ENCODE measurements around the gene DGKI.

DGKI gene

GRCh38 chr7:137441451-137441850 lies 405.3 kb downstream of the DGKI start:
- Histone ChIP-seq H3K27me3 (ENCODE audit: insufficient read depth, low read length) (no peaks in the 10 kb centered on the region), H3K4me1 (ENCODE audit: insufficient read depth, low read length) (peaks cover 10% of the 10 kb centered on the region), H2AFZ (ENCODE audit: low read depth, low read length) (no peak overlapping the region), H3K36me3 (ENCODE audit: insufficient read depth, low read length) (no peaks in the 10 kb centered on the region), H3K4me3 (ENCODE audit: low read length) (no peak overlapping the region), H3K9me3 (ENCODE audit: low read length) (no peaks in the 10 kb centered on the region)

GRCh38 chr7:137439829-137440825 lies 406.6 kb downstream of the DGKI start:
- Histone ChIP-seq H3K27me3 (ENCODE audit: insufficient read depth, low read length) (no peaks in the 10 kb centered on the region), H3K4me3 (ENCODE audit: low read length) (no peak overlapping the region), H3K4me1 (ENCODE audit: insufficient read depth, low read length) (peaks cover 15% of the 10 kb centered on the region), H2AFZ (ENCODE audit: low read depth, low read length) (no peak overlapping the region), H3K36me3 (ENCODE audit: insufficient read depth, low read length) (no peaks in the 10 kb centered on the region), H3K9me3 (ENCODE audit: low read length) (no peaks in the 10 kb centered on the region)

GRCh38 chr7:137434946-137435345 lies 411.8 kb downstream of the DGKI start:
- H3K9me3 ChIP-seq (ENCODE audit: low read length) = no peaks in the 10 kb centered on the region
- peaks cover 19% of the 10 kb centered on the region for H3K4me1 ChIP-seq (ENCODE audit: insufficient read depth, low read length)
- no peaks in the 10 kb centered on the region for H3K36me3 ChIP-seq (ENCODE audit: insufficient read depth, low read length)
- no peak overlapping the region for H2AFZ ChIP-seq (ENCODE audit: low read depth, low read length)
- no peaks in the 10 kb centered on the region for H3K27me3 ChIP-seq (ENCODE audit: insufficient read depth, low read length)
- H3K4me3 ChIP-seq (ENCODE audit: low read length) = no peak overlapping the region

GRCh38 chr7:137434530-137434929 lies 412.2 kb downstream of the DGKI start:
- Histone ChIP-seq H3K4me3 (ENCODE audit: low read length) (no peak overlapping the region), H2AFZ (ENCODE audit: low read depth, low read length) (no peak overlapping the region), H3K27me3 (ENCODE audit: insufficient read depth, low read length) (no peaks in the 10 kb centered on the region), H3K4me1 (ENCODE audit: insufficient read depth, low read length) (peaks cover 16% of the 10 kb centered on the region), H3K9me3 (ENCODE audit: low read length) (no peaks in the 10 kb centered on the region), H3K36me3 (ENCODE audit: insufficient read depth, low read length) (no peaks in the 10 kb centered on the region)

- H3K4me1 ChIP-seq (ENCODE audit: insufficient read depth, low read length) = no peaks in the 10 kb centered on the region
- no peak overlapping the region for H2AFZ ChIP-seq (ENCODE audit: low read depth, low read length)
- no peaks in the 10 kb centered on the region for H3K27me3 ChIP-seq (ENCODE audit: insufficient read depth, low read length)
- H3K36me3 ChIP-seq (ENCODE audit: insufficient read depth, low read length) = no peaks in the 10 kb centered on the region
- no peak overlapping the region for H3K4me3 ChIP-seq (ENCODE audit: low read length)
- H3K9me3 ChIP-seq (ENCODE audit: low read length) = no peaks in the 10 kb centered on the region
These were observed 423.5 kb downstream of the DGKI start for GRCh38 chr7:137423321-137423720.

- H2AFZ ChIP-seq (ENCODE audit: low read depth, low read length) = no peak overlapping the region
- H3K36me3 ChIP-seq (ENCODE audit: insufficient read depth, low read length) = no peaks in the 10 kb centered on the region
- no peaks in the 10 kb centered on the region for H3K9me3 ChIP-seq (ENCODE audit: low read length)
- H3K4me1 ChIP-seq (ENCODE audit: insufficient read depth, low read length) = no peaks in the 10 kb centered on the region
- no peak overlapping the region for H3K4me3 ChIP-seq (ENCODE audit: low read length)
- H3K27me3 ChIP-seq (ENCODE audit: insufficient read depth, low read length) = no peaks in the 10 kb centered on the region
These were observed 425.4 kb downstream of the DGKI start for GRCh38 chr7:137421366-137421765.

- Histone ChIP-seq H3K36me3 (ENCODE audit: insufficient read depth, low read length) (no peaks in the 10 kb centered on the region), H3K27me3 (ENCODE audit: insufficient read depth, low read length) (no peaks in the 10 kb centered on the region), H3K4me1 (ENCODE audit: insufficient read depth, low read length) (no peaks in the 10 kb centered on the region), H2AFZ (ENCODE audit: low read depth, low read length) (no peak overlapping the region), H3K4me3 (ENCODE audit: low read length) (no peak overlapping the region), H3K9me3 (ENCODE audit: low read length) (no peaks in the 10 kb centered on the region)
These were observed 427.9 kb downstream of the DGKI start for GRCh38 chr7:137418841-137419240.

- Histone ChIP-seq H3K4me1 (ENCODE audit: insufficient read depth, low read length) (no peaks in the 10 kb centered on the region), H3K9me3 (ENCODE audit: low read length) (no peaks in the 10 kb centered on the region), H3K4me3 (ENCODE audit: low read length) (no peak overlapping the region), H3K36me3 (ENCODE audit: insufficient read depth, low read length) (no peaks in the 10 kb centered on the region), H2AFZ (ENCODE audit: low read depth, low read length) (no peak overlapping the region), H3K27me3 (ENCODE audit: insufficient read depth, low read length) (no peaks in the 10 kb centered on the region)
These were observed 429.3 kb downstream of the DGKI start for GRCh38 chr7:137417464-137417863.

GRCh38 chr7:137413901-137414300 lies 432.9 kb downstream of the DGKI start:
- no peak overlapping the region for H3K4me3 ChIP-seq (ENCODE audit: low read length)
- H3K9me3 ChIP-seq (ENCODE audit: low read length) = no peaks in the 10 kb centered on the region
- no peaks in the 10 kb centered on the region for H3K4me1 ChIP-seq (ENCODE audit: insufficient read depth, low read length)
- H2AFZ ChIP-seq (ENCODE audit: low read depth, low read length) = no peak overlapping the region
- no peaks in the 10 kb centered on the region for H3K27me3 ChIP-seq (ENCODE audit: insufficient read depth, low read length)
- no peaks in the 10 kb centered on the region for H3K36me3 ChIP-seq (ENCODE audit: insufficient read depth, low read length)

- Histone ChIP-seq H3K36me3 (ENCODE audit: insufficient read depth, low read length) (no peaks in the 10 kb centered on the region), H2AFZ (ENCODE audit: low read depth, low read length) (no peak overlapping the region), H3K27me3 (ENCODE audit: insufficient read depth, low read length) (no peaks in the 10 kb centered on the region), H3K9me3 (ENCODE audit: low read length) (no peaks in the 10 kb centered on the region), H3K4me1 (ENCODE audit: insufficient read depth, low read length) (no peaks in the 10 kb centered on the region), H3K4me3 (ENCODE audit: low read length) (no peak overlapping the region)
These were observed 435.3 kb downstream of the DGKI start for GRCh38 chr7:137411446-137411845.

GRCh38 chr7:137408126-137408525 lies 438.6 kb downstream of the DGKI start:
- no peaks in the 10 kb centered on the region for H3K9me3 ChIP-seq (ENCODE audit: low read length)
- no peaks in the 10 kb centered on the region for H3K27me3 ChIP-seq (ENCODE audit: insufficient read depth, low read length)
- H3K4me3 ChIP-seq (ENCODE audit: low read length) = no peak overlapping the region
- H2AFZ ChIP-seq (ENCODE audit: low read depth, low read length) = no peak overlapping the region
- no peaks in the 10 kb centered on the region for H3K36me3 ChIP-seq (ENCODE audit: insufficient read depth, low read length)
- H3K4me1 ChIP-seq (ENCODE audit: insufficient read depth, low read length) = peaks cover 5% of the 10 kb centered on the region

GRCh38 chr7:137407078-137407477 lies 439.7 kb downstream of the DGKI start:
- no peaks in the 10 kb centered on the region for H3K36me3 ChIP-seq (ENCODE audit: insufficient read depth, low read length)
- H3K4me3 ChIP-seq (ENCODE audit: low read length) = no peak overlapping the region
- H3K4me1 ChIP-seq (ENCODE audit: insufficient read depth, low read length) = peaks cover 11% of the 10 kb centered on the region
- H3K27me3 ChIP-seq (ENCODE audit: insufficient read depth, low read length) = no peaks in the 10 kb centered on the region
- no peaks in the 10 kb centered on the region for H3K9me3 ChIP-seq (ENCODE audit: low read length)
- H2AFZ ChIP-seq (ENCODE audit: low read depth, low read length) = no peak overlapping the region

GRCh38 chr7:137404660-137405317 lies 442.0 kb downstream of the DGKI start:
- Histone ChIP-seq H3K9me3 (ENCODE audit: low read length) (no peaks in the 10 kb centered on the region), H2AFZ (ENCODE audit: low read depth, low read length) (no peak overlapping the region), H3K4me1 (ENCODE audit: insufficient read depth, low read length) (peaks cover 11% of the 10 kb centered on the region)

More at GRCh38 chr7:137404660-137405317, 442.0 kb downstream of the DGKI start:
- Histone ChIP-seq H3K36me3 (ENCODE audit: insufficient read depth, low read length) (no peaks in the 10 kb centered on the region), H3K4me3 (ENCODE audit: low read length) (no peak overlapping the region), H3K27me3 (ENCODE audit: insufficient read depth, low read length) (no peaks in the 10 kb centered on the region)

Measured in neuron (in vitro differentiated cells).